Effector CD8-positive, alpha-beta T cell (primary cell): ENCODE measurements around the gene MNX1.

Experiments used
- DNase-seq: peaks from one replicate; lab custom pipeline; 2025; lab: John Stamatoyannopoulos, UW

Gene MNX1

GRCh38 chr7:156969972-156970420, 40.5 kb downstream of the MNX1 start:
- no peak for DNase-seq

GRCh38 chr7:156968183-156968582, 42.3 kb downstream of the MNX1 start:
- DNase-seq: no peak

DNA sequence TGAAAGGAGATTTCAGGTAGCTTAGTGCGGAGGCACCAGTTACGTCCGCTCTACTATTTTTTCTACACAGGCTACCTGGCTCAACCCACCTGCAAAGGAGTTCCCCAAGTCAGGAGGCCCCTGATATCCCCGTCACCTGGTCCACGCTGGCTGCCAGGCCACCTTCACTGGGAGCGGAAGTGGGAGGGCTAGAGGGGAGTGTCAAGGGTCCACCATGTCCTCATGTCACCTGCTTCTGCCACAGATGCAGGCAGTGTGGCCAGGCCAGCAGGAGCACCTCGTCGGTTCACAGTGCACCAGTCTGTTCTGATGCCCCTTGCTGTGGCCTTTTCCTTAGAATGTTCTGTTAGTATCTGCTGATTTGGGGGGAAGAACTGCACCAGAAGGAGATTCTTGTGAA, 44.1 kb downstream of the MNX1 start:
- no peak for DNase-seq

- DNase-seq: no peak
These were observed 45.5 kb downstream of the MNX1 start for GRCh38 chr7:156964971-156965370.

GRCh38 chr7:156963472-156963871, 47.0 kb downstream of the MNX1 start:
- DNase-seq: no peak

- DNase-seq: no peak
These were observed 47.6 kb downstream of the MNX1 start for GRCh38 chr7:156962897-156963296.

DNA sequence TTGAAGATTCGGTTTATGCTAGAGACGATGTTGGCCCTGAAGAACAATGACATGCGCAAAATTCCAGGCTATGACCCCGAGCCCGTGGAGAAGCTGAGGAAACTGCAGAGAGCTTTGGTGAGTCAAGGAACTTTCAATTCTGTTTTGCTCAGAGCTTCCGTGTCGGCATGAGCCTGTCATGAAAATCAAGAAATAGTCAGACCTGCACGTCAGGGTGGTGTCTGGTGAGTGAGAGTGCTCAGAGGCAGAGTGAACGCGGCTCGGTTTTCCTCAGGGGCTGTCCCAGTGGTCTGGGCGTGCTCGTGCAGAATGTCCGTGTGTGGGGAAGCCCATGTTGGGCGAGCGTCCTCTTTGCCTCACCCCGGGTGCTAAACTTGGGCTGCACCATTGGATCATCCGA, 48.3 kb downstream of the MNX1 start:
- no peak for DNase-seq

DNA sequence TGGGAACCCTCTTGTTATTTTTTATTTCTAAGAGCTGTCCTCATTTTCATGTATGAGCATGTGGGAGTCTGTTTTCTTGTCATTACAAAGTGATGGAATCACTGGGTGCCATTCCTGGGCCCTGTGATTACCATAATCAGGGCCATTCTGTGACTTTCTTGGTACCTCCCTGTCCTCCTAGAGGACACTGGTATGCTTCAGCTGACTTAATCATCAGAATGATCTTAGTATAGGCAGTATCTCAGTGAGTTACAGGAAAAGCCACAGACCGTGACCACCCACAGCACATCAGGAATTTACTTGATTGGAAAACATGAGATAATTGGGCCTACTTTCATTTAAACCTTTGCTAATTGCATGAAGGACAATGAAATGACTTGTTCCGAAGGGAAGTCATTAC, 53.7 kb downstream of the MNX1 start:
- no peak for DNase-seq

- no peak for DNase-seq
These were observed 55.5 kb downstream of the MNX1 start for GRCh38 chr7:156954941-156955340.
